BE2C (cell line): ENCODE results near the gene PSAP.

ENCODE experiments used
- DNase-seq: peaks from one replicate; pipeline ENCODE4 v3.0.0-alpha.2; 2020
- H3K27me3 ChIP-seq: fragments of 250-450 bp; sonication (Bioruptor Pico); 2 replicates; pipeline ENCODE4 v1.5.1; 2020; ENCODE audit warnings: mild to moderate bottlenecking
- H3K36me3 ChIP-seq: fragments of 250-450 bp; sonication (Bioruptor Pico); 2 replicates; pipeline ENCODE4 v1.5.1; 2020; ENCODE audit warnings: mild to moderate bottlenecking
- H3K4me1 ChIP-seq: fragments of 250-450 bp; sonication (Bioruptor Pico); 2 replicates; pipeline ENCODE4 v1.5.1; 2020
- H3K4me3 ChIP-seq: 2 replicates; pipeline ENCODE4 v1.5.1; 2011; ENCODE audit warnings: low read depth, low read length
- H3K9me3 ChIP-seq: fragments of 250-450 bp; sonication (Bioruptor Pico); 2 replicates; pipeline ENCODE4 v1.5.1; 2020
- CTCF ChIP-seq: IDR thresholded peaks from 2 replicates; pipeline ENCODE4 v1.5.1; 2012; ENCODE audit warnings: mild to moderate bottlenecking, low read depth, low read length

PSAP gene

DNA sequence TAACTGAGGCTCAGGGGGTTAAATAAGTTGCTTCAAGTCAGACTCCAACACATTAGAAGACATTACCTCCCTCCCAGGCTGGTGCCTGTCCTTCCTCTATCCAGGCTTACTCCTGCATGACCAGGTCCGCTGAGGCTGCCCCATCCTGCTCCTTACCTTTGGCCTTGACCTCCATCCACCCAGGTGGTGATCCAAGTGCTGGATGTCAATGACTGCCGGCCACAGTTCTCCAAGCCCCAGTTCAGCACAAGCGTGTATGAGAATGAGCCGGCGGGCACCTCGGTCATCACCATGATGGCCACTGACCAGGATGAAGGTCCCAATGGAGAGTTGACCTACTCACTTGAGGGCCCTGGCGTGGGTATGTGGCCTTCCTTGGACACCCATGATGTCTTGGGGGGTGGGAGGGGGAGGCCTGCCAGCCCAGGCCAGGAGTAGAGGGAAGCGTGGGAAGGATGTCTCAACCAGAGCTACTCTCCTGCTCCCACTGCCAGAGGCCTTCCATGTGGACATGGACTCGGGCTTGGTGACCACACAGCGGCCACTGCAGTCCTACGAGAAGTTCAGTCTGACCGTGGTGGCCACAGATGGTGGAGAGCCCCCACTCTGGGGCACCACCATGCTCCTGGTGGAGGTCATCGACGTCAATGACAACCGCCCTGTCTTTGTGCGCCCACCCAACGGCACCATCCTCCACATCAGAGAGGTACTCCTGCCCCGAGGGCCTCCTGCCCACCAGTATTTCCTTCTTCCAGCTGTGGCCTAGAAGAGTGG lies 48.1 kb downstream of the PSAP start:
- TF ChIP-seq CTCF: no peak
- H3K4me3 ChIP-seq: no peak overlapping the region

GRCh38 chr10:71802235-71802634 lies 48.8 kb downstream of the PSAP start:
- Histone ChIP-seq H3K9me3 (no peaks in the 10 kb centered on the region), H3K27me3 (no peaks in the 10 kb centered on the region), H3K4me1 (peaks cover 3% of the 10 kb centered on the region; the same call in 1 of the 2 replicates), H3K4me3 (no peak overlapping the region), H3K36me3 (no peaks in the 10 kb centered on the region)
- no peak for TF ChIP-seq CTCF
- no peak for DNase-seq

More for the DNA sequence above, 48.1 kb downstream of the PSAP start:
- Histone ChIP-seq H3K9me3 (no peaks in the 10 kb centered on the region), H3K27me3 (no peaks in the 10 kb centered on the region), H3K4me1 (no peaks in the 10 kb centered on the region), H3K36me3 (no peaks in the 10 kb centered on the region)
- DNase-seq: no peak

- no peaks in the 10 kb centered on the region for H3K36me3 ChIP-seq
- no peaks in the 10 kb centered on the region for H3K9me3 ChIP-seq
- peaks cover 4% of the 10 kb centered on the region; the same call in 1 of the 2 replicates for H3K4me1 ChIP-seq
- no peaks in the 10 kb centered on the region for H3K27me3 ChIP-seq
- no peak overlapping the region for H3K4me3 ChIP-seq
- no peak for TF ChIP-seq CTCF
- DNase-seq: no peak
Observed at GRCh38 chr10:71801361-71801760, 49.7 kb downstream of the PSAP start.

DNA sequence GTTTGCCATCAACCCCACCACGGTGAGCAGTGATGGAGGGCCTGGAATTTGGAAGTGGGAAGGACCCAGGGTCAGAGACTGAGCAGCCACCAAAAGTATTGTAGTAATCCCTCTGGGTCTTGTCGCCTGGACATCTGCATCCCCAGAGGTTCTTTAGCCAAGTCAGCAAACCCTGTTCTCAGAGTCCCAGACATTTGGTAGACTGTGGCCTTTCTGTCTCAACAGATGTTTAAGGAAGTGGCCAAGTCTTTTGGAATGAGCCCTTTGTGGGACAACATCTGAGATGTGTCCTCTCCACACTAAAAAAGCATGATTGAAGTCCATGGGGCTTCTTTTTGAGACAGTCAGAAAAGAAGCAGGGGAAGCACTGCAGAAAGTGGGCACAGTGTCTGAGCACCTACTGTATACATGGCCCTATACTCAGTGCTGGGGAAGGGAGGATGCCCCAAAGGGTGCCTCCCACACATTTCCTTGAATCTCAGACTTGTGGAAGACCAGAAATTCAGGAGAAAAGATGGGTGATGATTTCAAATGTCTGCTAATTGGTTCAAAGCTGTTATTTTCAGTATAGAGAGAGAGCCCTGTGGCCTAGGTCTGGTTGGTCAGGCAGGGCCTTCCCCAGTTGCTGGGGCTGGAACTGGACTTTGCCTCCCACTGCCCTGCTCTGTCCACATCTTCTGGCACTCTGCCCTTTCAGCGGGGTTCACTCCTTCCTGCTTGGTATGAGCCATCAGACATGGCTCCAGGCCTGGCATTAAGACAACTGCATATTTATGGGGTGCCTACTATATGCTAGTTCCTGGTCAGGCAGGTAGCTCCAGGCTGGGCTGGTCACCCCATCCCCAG lies 51.2 kb downstream of the PSAP start:
- no peak for TF ChIP-seq CTCF
- H3K27me3 ChIP-seq: no peaks in the 10 kb centered on the region
- no peaks in the 10 kb centered on the region for H3K36me3 ChIP-seq
- no peak for DNase-seq
- H3K4me3 ChIP-seq: no peak overlapping the region
- peaks cover 4% of the 10 kb centered on the region; the same call in 1 of the 2 replicates for H3K4me1 ChIP-seq
- no peaks in the 10 kb centered on the region for H3K9me3 ChIP-seq

GRCh38 chr10:71799112-71799511 lies 51.9 kb downstream of the PSAP start:
- no peaks in the 10 kb centered on the region for H3K9me3 ChIP-seq
- H3K27me3 ChIP-seq: no peaks in the 10 kb centered on the region
- no peak for TF ChIP-seq CTCF
- H3K4me3 ChIP-seq: no peak overlapping the region
- peaks cover 4% of the 10 kb centered on the region; the same call in 1 of the 2 replicates for H3K4me1 ChIP-seq
- no peaks in the 10 kb centered on the region for H3K36me3 ChIP-seq
- DNase-seq: no peak

DNA sequence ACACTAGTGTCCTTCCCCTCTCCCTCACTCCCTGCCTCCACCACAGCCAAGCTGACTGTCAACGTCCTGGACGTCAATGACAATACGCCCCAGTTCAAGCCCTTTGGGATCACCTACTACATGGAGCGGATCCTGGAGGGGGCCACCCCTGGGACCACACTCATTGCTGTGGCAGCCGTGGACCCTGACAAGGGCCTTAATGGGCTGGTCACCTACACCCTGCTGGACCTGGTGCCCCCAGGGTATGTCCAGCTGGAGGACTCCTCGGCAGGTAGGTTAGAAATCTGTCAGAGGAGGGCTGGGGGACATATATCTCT lies 52.8 kb downstream of the PSAP start:
- H3K36me3 ChIP-seq: no peaks in the 10 kb centered on the region
- no peak overlapping the region for H3K4me3 ChIP-seq
- peaks cover 4% of the 10 kb centered on the region; the same call in 1 of the 2 replicates for H3K4me1 ChIP-seq
- no peaks in the 10 kb centered on the region for H3K27me3 ChIP-seq
- no peak for DNase-seq
- no peaks in the 10 kb centered on the region for H3K9me3 ChIP-seq
- TF ChIP-seq CTCF: no peak
